Activated T-helper 1 cell treated with Interleukin-2 at 50 U/mL for 16 hours (primary cell): Measurements from ENCODE around the gene COPZ2.
"Not testable (repeated sequence)": the region's sequence is repeated elsewhere in the genome, so short reads cannot be mapped to it uniquely, and the experiment has no call there.

Experiments used
- DNase-seq: peaks from one replicate; pipeline ENCODE4 v3.0.0-alpha.2; 2020; ENCODE audit warnings: low read depth

The COPZ2 gene

DNA sequence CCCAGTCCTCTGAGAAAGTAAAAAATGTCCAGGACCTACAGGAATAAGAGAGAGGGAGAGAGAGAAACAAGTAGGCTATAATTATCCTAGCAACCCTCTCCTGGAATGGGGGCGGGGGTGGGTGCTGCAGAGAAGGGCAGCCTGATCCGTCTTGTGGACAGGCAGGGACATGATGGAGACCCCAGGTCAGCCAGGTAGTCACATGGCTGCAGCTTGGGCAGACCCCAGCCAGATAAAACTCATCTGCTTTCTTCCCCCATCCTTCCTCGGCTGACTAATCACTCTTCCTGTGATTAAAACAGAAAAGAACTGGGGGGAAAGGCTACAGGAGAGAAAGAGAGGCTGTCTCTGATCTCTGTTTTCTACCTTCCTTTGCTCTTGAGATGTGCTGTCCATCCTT is 32.6 kb downstream of the COPZ2 start:
- no peak for DNase-seq

DNA sequence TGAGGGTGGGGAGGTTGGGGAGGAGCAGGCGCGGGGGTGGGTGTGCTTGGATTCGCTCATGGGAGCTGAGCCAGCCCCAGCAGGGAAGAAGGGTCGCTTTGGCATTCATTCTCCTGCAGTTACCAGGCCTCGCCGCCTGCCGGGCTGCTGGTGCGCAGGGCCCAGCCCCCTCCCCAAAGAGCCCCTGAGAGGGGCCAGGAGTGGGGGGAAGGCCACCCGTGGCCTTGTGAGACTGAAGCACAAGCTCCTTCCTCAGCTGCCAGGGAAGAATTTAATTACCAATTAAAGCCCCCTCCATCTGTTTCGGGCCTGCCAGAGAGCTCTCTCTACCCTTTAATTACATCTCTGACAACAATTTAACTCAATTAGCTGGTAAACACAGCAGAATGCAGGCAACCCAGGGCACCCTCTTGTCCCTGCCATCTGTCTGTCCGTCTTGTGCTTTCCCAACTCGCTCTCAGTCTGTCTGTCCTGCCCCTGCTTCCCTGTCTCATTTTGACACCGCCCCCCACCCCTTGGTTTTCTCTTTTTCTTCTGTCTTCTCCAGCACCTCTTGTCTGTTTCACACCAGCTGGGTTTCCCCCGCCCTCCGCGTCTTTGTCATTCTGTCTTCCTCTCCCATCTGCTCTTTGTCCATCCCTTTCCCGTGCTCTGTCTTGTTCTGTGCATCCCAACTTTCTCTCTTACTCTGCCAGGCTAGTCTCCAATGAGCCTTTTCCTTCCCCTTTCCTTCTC is 34.0 kb downstream of the COPZ2 start:
- DNase-seq: no peak

DNA sequence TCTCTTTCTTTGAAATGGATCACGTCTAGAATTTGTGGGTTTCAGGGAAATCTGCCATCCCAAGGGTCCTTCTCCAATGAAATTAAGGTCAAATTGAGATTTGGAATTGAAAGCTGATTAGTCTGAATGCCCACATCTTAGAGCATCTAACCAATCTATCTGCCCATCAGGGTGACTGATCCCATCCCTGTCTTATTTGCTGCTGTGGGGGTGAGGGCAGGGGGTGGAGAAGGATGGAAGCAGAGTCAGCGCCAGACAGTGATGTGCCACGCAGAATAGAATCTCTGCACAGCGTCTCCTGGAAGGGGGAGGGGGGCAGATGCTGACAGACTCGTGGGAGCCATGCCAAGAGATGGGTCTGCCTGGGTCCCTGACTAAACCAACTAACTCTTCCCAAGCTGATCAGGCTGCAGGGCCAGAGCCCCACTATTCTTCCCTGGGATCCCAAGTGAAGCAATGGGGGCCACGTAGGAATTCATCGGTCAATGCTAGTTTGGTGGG is 34.6 kb downstream of the COPZ2 start:
- no peak for DNase-seq

DNA sequence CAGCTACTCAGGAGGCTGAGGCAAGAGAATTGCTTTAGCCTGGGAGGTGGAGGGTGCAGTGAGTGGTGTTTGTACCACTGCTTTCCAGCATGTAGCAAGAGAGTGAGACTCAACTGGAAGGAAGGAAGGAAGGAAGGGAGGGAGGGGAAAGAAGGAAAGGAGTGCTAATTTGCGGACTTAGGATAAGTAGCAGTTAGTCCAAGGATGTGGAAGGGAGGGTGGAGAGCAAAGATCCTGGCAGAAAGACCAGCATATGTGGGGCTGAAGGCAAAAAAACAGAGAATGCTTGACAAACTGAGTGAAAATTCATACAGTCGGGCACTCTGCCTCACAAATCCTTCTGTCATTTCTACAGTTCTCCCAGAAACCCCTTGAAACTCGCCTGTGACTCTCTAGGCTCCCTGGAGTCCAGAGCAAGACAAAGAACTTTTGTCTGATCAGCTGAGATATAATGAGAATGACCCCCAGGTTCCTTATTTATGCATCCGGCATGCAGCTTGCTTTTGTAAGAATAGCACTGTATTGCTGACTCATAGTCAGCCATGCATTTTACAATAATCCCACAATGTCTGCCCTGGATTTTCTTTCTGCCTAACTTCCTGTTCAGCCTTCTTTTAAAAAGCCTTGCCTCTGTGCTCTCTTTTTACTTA is 35.2 kb downstream of the COPZ2 start:
- DNase-seq: no peak

DNA sequence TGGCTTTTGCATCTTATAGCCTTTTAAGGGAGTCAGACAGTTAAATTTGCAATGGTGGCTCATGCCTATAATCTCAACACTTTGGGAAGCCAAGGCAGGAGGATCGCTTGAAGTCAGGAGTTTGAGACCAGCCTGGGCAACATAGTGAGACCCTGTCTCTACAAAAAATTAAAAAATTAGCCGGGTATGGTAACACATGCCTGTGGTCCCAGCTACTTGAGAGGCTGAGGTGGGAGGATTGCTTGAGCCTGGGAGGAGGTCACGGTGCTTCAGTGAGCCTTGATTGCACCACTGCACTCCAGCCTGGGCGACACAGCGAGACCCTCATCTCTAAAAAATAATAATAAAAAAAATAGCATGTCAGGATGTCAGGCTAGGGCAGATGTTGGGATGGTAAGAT is 35.9 kb downstream of the COPZ2 start:
- not testable (repeated sequence) for DNase-seq

DNA sequence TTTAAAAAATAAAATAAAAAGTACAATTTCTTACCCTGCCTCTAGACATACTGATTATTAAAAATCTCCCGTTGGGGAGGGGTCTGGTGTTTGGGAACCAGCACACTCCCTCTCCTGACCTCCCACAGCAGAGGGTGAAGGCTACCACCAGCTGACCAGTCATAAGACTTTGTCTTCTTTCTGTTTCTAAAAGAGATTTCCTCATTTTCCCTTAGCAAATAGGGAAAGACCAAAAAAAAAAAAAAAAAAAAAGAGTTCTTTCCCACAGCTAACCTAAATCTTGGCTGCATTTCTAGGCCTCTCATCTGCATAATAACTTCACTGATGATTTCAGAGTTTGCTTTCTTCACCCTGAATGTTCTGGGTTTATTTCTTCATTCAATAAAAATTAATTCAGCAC is 36.4 kb downstream of the COPZ2 start:
- DNase-seq: no peak

DNA sequence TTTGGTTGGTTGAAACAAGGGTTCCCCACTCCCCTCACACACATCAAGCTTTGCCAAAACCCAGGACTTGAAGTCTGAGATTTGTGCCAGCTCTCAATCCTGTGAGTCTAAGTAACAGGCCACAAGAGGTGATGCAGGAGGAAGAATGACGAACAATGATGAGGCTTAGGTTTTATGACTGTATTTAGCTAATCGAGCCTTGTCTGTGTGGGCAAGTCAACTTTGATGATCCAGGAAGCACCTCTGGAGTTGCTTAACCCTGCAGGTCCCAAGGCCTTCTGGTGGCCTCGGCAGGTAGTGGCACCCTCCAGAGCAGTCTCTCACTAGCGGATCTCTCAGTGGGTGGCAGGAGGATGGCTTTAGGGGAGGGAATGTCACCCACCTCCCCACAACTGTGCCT is 38.0 kb downstream of the COPZ2 start:
- no peak for DNase-seq

DNA sequence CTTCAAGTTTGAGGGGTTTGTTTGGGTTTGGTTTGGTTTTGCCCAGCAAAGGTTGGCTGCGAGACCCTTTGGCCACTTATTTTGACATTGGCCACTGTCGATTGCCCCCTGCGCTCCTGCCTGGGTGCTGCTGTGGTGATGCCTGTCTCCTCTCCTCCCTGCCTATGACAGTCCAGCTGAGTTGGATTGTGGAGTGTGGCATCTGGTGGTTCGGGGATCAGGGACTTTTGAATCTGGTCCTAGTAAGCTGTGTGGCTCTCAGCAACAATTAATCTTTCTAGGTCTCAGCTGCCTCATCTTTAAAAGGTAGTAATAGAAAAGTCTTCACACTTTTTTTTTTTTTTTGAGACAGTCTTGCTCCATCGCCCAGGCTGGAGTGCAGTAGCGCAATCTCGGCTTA is 39.6 kb downstream of the COPZ2 start:
- no peak for DNase-seq

DNA sequence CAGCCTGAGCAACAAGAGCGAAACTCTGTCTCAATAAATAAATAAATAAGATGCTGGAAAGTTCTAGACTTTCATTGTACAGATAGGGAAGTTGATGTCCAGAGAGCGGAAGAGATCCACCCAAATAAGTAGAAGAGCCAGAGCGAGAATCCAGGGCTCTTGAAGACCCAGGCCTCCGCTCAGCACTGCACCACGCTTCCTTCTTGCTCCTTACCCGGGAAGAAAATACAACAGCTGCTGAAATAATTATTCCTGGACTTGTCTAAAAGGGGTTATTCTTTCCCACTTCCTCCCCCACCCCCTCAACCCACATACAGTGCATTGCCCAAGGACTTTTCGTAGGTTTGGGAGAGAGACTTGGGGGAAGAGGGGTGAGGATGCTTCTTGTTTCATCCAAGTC is 40.0 kb downstream of the COPZ2 start:
- no peak for DNase-seq

DNA sequence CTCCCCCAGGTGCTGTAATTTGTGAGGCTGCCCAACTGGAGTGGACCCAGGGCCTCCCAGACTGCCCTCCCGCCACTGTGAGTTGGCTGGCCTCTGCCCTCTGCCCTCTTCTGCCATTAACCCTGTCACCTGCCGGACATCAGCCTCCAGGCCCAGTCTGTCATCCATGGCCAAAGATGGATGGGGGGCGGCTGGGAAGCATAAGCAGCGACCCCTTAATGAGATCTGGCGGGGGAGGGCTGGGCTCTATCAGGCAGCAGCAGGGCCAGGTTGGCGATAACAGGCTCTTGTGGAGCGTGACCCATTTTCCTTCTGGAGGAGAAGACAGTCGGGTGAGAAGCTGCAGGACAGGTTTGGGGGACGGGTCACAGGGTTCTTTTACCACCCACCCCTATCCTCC is 41.4 kb downstream of the COPZ2 start:
- no peak for DNase-seq

DNA sequence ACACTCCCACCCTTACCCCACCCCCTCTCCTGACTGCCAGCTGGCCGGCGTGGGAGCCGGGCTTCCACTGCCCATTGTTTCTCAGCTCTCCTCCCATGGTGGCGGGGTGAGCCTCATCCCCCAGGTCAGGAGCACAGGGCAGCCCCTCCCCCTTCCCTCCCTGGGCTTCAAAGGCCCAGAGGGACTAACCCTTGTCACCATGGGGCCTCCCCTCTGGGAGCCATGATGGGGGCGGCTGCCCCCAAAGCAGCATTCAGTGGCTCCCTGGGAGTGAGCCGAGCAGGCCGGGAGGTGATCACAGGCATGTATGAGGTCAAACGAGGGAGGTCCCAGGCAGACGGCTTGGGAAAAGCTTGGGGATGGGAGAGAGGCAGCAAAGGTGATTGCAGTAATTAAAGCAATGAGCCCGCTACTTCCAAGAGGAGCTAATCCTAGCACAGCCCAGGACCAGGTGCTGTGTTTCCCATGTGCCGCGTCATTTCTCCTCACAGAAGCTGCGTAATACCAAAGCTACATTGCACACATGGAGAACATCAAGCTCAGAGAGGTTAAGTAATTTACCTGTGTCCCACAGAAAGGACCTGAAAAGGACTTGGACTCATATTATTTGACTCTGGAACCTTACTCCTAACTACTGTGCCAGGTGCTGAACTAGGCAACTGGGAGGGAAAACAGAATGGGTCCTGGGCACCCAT is 42.2 kb downstream of the COPZ2 start:
- no peak for DNase-seq

DNA sequence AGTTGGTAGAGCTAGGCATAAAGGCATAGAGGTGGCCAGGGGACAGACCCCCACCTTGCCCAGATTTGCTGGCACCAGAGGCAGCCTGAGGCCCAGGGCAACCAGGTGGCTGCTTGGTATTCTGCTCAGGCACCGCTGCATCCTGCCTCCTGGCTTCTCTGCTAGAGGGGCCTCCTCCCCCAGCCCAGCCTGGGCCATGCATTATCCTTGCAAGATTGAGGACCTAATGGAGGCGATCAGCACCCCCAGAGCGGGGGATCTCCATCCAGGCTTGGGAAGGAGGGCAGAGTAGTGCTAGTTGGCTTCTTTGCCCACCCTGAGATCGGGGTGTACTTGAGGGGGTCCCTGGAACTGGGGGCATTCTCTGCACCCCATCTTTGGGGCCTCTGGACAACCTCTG is 42.9 kb downstream of the COPZ2 start:
- DNase-seq: no peak

DNA sequence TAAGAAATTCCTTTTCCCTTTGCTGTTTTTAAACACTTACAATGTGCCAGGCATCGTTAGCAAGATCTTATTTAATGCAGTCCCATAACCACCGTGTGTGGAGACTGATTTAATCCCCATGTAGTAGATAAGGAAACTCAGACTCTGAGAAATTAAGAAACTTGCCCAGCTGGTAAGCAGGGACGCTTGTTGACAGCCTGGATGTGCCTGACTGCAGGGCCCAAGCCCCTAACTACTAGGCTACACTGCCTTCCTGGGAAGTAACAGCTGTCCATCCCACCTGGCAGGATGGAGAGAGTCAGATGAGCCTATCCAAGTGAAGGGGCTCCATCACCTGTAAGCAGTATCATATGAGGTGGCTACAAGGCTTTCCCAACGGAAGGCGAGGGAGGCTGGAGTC is 43.6 kb downstream of the COPZ2 start:
- DNase-seq: no peak

DNA sequence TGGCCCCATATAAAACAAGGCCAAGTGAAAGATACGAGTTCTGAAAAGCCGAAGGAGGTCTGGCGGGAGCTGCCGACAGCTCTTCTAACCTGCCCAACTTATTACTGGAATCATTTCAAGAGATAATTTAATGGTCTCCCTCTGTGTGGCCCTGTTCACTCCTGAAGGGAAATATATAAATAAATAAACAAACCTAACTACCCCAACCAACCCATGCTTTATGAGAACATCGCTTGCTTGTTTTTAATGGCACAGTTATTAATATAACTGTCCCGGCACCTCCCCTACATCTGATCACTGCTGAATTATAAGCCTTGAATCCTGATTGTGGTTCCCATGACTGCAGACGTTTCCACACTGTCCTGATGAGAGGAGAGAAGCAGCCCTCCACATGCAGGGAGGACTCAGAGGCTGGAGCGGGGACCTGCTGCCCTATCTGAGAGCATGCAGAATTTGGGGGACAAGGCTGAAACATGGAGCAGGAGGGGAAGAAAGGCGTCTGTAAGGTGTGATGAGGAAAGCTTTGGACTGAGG is 44.5 kb downstream of the COPZ2 start:
- no peak for DNase-seq

DNA sequence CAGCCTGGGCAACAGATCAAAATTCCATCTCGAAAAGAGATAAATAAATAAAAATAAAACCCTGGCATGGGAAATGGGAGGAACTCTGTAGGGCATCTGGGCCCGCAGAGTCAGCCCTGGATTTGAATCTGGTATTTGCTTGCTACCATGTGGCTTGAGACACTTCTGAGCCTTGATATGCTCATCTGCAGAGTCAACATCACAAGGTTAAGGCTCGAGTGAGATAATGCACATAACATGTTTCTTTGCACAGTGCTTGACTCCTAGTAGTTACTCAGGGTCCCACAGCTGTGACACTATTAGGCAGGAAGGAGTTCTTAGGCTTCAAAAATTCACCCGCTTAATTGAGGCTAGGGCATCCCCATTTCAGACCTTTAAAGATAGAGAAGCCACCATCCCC is 45.4 kb downstream of the COPZ2 start:
- no peak for DNase-seq

DNA sequence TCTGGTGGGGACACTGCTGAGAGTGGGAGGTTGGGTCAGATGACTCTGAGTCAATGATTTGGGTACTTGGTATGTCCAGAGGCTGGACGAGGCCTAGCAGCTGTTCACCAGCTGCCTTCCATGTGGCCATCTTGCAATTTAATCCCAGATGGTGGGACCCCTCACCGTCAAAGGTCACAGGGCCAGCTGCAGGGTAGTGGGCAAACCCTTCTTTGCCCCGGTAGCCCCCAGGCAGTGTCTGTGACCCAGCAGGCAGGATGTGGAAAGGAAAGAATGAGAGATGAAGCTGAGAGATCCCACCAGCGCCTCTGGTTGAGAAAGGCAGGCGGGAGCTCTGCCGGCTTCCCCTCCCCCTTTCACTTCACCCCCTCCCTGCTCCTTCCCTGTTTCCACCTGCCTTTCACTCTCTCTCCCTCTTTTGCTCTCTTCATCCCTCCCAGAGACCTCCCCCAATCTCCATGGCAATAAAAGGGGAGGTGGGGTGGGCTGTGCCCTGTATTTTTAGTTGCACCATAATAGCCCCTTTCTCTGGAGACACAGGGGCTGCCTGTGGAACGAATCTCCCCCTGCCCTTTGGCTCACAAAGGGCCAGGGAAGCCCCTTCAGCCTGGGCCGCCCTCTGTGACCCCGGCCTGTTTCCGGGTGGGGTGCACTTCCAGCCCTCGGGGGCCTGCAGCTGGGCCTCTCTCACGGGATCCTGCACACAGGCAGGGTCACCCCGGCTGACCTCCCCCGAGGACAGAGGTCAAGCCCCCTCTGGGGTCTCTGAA is 46.5 kb downstream of the COPZ2 start:
- no peak for DNase-seq

DNA sequence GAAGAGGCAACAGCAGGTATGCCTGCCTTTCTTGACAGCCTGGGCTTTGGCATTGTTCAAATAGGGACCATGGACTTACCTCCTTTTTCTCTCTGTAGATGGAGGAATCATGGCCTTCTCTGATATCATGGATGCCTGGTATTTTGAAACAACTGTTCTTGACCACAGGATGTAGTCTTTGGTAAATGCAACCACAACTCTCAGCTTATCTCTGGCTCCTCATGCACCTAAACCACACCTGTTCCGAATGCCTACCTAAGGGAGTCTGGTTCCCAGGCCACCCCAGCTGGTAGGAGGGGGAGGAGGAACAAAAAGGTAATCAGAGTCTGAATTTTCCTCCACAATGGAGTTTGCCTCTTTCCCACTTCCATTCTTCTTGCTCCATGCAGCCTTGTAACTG is 47.9 kb downstream of the COPZ2 start:
- DNase-seq: no peak

DNA sequence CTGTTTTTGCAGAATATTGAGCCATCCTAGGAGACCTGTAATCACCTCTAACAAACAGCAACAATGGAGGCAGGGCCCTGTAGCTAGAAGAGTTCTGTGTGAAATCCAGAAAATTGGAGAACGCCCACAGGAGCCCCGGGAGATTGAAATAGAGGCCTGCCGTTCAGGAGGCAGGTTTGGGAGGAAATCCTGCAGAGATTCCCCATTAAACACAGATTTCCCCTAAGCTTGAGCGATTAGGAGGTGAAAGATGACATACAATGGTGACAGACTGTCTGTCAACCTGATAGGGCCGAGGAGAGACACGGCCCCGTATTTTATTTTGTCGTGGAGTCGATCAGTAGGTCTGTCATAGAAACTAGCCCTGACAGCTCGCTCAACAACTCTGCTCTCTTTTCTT is 48.4 kb downstream of the COPZ2 start:
- no peak for DNase-seq

DNA sequence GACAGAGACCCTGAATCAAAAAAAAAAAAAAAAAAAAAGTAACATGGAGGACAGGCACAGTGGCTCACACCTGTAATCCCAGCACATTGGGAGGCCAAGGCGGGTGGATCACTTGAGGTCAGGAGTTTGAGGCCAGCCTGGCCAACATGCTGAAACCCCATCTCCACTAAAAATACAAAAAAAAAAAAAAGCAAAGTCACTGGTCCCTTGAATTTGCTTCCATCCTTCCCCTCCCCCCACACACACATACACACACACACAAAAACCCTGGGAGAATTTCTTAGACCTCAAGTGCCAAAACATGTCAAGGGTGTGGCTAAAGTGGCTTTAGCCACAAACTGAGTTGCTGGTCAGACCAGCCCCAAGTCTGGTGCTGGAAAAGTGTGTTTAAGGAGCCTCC is 49.2 kb downstream of the COPZ2 start:
- not testable (repeated sequence) for DNase-seq

DNA sequence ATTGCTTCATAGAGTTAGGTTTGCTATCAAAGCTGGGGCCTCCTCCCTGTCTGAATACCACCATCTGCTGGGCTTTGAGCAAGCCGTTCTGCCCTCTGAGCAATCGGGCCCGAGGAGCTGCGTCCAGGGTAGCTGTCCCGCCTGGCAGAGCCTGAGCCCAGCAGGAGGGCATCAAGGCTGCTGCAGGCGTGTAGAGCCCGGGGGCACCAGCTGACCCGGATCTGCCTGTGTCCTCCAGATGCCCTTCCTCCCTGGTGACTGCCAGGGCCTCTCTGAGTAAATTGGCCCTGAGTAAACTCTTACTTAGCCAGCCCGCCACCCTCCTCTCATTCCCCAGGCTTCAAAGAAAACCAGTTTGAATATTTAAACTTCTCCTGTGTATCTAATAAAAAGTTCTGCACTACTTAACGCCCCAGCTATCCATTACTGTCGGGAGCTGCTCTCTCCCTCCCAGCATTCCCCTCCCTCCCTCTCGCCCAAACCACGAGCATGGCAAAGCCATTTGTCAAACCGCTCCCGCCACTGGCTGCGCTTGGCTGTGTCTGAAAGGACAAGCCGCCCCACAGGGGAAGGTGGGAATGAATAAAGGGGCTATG is 50.3 kb downstream of the COPZ2 start:
- DNase-seq: no peak

DNA sequence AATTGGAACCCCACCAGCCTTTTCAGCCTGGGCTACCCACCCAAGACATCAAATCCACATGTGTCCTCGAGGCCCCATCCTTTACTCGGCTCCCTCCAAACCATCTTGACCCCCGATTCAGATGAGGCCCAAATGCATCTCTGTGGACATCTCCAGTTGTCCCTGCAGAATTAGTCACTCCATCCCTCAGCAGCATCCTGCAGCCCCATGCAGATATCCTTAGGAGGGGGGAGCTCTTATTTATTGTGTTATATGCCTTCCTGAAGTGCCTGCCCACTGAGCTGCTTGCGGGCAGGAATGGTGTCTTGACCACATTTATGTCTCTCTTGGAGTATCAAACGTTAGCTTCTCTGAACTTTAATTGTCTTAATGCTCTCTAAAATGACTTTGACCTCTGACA is 51.1 kb downstream of the COPZ2 start:
- DNase-seq: no peak
